Measurements from ENCODE around the gene POU2F1. TPM values are rescaled to one million over a fixed set of nuclear protein-coding genes. Genes with fewer than 3 reads are reported as not detected.

POU2F1 gene
- total RNA-seq, 1 experiment from 2014 or later, result 43.2 TPM

DNA sequence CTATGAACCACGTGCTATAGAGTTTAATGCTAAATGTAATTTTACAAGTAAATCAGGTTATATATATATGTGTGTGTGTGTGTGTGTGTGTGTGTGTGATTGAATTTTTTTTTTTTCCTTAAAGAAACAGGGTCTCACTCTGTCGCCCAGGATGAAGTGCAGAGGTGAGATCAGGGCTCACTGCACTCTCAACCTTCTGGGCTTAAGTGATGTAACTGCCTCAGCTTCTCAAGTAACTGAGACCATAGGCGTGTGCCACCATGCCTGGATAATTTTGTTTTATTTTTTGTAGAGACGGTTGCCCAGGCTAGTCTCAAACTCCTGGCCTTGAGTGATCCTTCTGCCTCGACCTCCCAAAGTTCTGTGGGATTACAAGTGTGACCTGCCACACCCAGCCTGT is 26.3 kb downstream of the POU2F1 start:
- H3K27me3 ChIP-seq (ENCODE audit: low read length), result no peaks in the 10 kb centered on the region
- H3K9ac ChIP-seq (ENCODE audit: low read length), result peak overlapping the region; percentile 54
- H4K20me1 ChIP-seq (ENCODE audit: insufficient read depth, low read depth, low read length), result no peaks in the 10 kb centered on the region
- no peaks in the 10 kb centered on the region for H3K9me2 ChIP-seq (replicated peaks; ENCODE audit: insufficient read depth, low read length)
- H3K36me3 ChIP-seq (ENCODE audit: insufficient read depth, low read length), result no peaks in the 10 kb centered on the region
- H3K27ac ChIP-seq (ENCODE audit: low read length), result peak overlapping the region; percentile 48
- peak overlapping the region; percentile 68 for H3K4me2 ChIP-seq (ENCODE audit: low read depth, low read length, poor library complexity, severe bottlenecking)
- H3K9me3 ChIP-seq (ENCODE audit: low read length), result peaks cover 3% of the 10 kb centered on the region; the same call in 1 of the 2 replicates
- peak overlapping the region; percentile 36 for H3K4me3 ChIP-seq (ENCODE audit: low read length)
- H2AFZ ChIP-seq (ENCODE audit: low read length), result peak overlapping the region; percentile 11; the same call in 1 of the 2 replicates
- DNase-seq, result peak; percentile 60
- peaks cover 50% of the 10 kb centered on the region for H3K4me1 ChIP-seq (ENCODE audit: low read length)
- H3K79me2 ChIP-seq (ENCODE audit: low read length), result peaks cover 39% of the 10 kb centered on the region

DNA sequence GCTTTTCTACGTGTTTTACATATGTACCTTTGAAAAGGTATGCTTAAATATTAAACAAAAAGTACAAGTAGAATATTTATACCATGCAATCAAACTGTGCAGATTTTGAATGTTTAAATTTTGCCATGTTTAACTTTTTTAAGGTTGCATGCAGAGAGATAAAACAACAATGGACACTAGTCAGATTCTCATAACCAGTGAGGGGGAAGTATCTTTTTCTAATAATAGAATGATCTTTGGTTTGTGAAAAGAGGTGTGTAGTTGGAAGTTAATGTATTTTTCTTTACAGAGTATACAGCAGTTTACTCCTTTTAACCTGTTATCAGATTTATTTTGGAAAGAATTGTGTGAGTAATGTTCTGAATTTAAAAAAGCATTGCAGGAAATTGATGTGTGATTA is 27.1 kb downstream of the POU2F1 start:
- Histone ChIP-seq H3K36me3 (ENCODE audit: insufficient read depth, low read length) (no peaks in the 10 kb centered on the region), H3K27me3 (ENCODE audit: low read length) (no peaks in the 10 kb centered on the region), H3K4me1 (ENCODE audit: low read length) (peaks cover 50% of the 10 kb centered on the region), H3K9me2 (replicated peaks; ENCODE audit: insufficient read depth, low read length) (no peaks in the 10 kb centered on the region), H3K9me3 (ENCODE audit: low read length) (peaks cover 3% of the 10 kb centered on the region; the same call in 1 of the 2 replicates), H3K27ac (ENCODE audit: low read length) (peak overlapping the region; percentile 48), H3K9ac (ENCODE audit: low read length) (peak overlapping the region; percentile 54), H3K4me2 (ENCODE audit: low read depth, low read length, poor library complexity, severe bottlenecking) (peak overlapping the region; percentile 68), H3K79me2 (ENCODE audit: low read length) (peaks cover 39% of the 10 kb centered on the region), H3K4me3 (ENCODE audit: low read length) (peak overlapping the region; percentile 36), H2AFZ (ENCODE audit: low read length) (no peak overlapping the region; the same call in 1 of the 2 replicates), H4K20me1 (ENCODE audit: insufficient read depth, low read depth, low read length) (no peaks in the 10 kb centered on the region)
- DNase-seq, result no peak

DNA sequence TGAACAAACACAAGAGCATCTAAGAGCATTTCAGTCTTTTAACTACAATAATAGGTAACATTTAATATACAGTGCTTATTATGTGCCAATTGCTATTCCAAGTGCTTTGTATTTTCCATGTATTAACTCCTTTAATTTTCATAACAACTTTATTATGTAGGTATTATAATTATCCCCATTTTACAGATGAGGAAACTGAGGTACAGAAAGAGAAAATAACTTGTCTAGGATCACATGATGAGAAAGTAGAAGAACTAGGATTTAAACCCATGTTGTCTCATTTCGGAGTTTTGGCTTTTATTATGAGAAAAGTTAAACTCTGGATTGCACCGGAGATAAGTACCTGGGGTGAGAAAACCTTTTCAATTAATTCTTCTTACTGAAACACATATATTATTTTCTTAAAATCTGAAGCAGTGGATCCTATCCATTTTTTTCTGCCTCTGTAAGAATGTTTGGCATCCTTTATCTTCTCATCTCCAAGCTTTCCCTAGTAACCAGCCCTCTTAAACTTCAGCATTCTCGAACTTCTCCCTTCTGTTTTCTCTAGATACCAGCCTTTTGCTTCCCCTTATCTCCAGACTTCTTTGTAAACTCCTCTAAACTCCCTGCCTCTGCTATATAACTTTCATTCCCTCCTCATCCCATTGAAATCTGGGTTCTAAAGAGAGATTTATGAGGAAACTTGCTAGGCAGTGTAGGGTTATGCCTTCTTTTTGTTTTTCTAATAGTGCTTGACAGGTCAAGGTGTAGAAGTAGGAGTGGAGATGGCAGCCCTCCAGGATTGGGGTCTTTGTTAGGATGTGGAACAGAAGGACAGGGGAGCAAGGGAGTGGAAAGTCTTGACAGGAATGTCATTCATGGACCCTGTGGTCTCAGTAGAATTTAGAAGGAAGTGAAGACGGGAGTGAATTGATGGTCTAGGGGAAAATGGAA is 28.3 kb downstream of the POU2F1 start:
- H3K79me2 ChIP-seq (ENCODE audit: low read length), result peaks cover 33% of the 10 kb centered on the region
- peak overlapping the region; percentile 48; the same call in 1 of the 2 replicates for H3K27ac ChIP-seq (ENCODE audit: low read length)
- no peak overlapping the region for H3K4me3 ChIP-seq (ENCODE audit: low read length)
- H3K36me3 ChIP-seq (ENCODE audit: insufficient read depth, low read length), result no peaks in the 10 kb centered on the region
- DNase-seq, result no peak
- peaks cover 50% of the 10 kb centered on the region for H3K4me1 ChIP-seq (ENCODE audit: low read length)
- H3K4me2 ChIP-seq (ENCODE audit: low read depth, low read length, poor library complexity, severe bottlenecking), result peak overlapping the region; percentile 68
- H3K9me2 ChIP-seq (replicated peaks; ENCODE audit: insufficient read depth, low read length), result no peaks in the 10 kb centered on the region
- H2AFZ ChIP-seq (ENCODE audit: low read length), result no peak overlapping the region
- no peaks in the 10 kb centered on the region for H4K20me1 ChIP-seq (ENCODE audit: insufficient read depth, low read depth, low read length)
- H3K9me3 ChIP-seq (ENCODE audit: low read length), result peaks cover under 1% of the 10 kb centered on the region; the same call in 1 of the 2 replicates
- no peaks in the 10 kb centered on the region for H3K27me3 ChIP-seq (ENCODE audit: low read length)
- H3K9ac ChIP-seq (ENCODE audit: low read length), result no peak overlapping the region

DNA sequence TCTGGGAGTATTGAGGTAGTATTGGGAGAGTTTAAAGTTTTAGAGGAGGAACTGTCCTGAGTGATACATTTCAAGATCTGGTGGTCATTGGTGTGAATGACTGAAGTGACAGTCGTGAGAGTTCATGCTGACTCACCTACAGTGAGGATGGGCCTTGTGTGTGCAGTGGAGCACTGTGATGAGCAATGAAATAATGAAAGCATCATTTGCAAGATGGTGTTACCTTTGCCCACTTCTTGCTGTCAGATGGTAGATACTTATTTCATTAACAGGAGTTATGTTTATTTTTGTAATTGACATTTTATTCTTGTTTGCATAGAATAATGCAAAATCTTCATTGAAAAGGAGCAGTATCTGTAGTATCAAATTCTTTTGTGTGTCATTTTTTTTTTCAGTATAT is 29.0 kb downstream of the POU2F1 start:
- Histone ChIP-seq H3K79me2 (ENCODE audit: low read length) (peaks cover 26% of the 10 kb centered on the region), H4K20me1 (ENCODE audit: insufficient read depth, low read depth, low read length) (no peaks in the 10 kb centered on the region), H3K9me3 (ENCODE audit: low read length) (no peaks in the 10 kb centered on the region)

DNA sequence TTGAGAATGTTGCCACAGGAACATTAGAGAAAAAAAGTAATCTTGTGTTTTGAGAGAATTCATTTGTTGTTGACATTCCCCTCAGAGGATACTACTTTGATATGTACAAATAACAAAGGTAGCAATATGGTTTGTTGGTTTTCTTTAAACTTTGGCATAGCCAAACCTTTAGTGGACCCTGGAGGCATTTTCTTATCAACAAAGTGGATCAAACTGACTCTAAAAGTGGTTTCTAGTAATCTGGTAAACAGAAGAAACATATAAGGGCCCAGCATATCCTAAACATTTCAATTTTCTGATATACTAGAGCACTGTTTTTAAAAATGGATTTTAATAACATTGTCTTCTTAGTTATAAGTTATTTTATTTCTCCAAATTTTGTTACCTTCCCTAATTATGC is 29.8 kb downstream of the POU2F1 start:
- Histone ChIP-seq H2AFZ (ENCODE audit: low read length) (no peak overlapping the region), H4K20me1 (ENCODE audit: insufficient read depth, low read depth, low read length) (no peaks in the 10 kb centered on the region), H3K79me2 (ENCODE audit: low read length) (peaks cover 24% of the 10 kb centered on the region), H3K9ac (ENCODE audit: low read length) (no peak overlapping the region), H3K9me2 (replicated peaks; ENCODE audit: insufficient read depth, low read length) (no peaks in the 10 kb centered on the region), H3K4me1 (ENCODE audit: low read length) (peaks cover 45% of the 10 kb centered on the region), H3K27me3 (ENCODE audit: low read length) (no peaks in the 10 kb centered on the region), H3K4me3 (ENCODE audit: low read length) (no peak overlapping the region), H3K27ac (ENCODE audit: low read length) (no peak overlapping the region), H3K9me3 (ENCODE audit: low read length) (no peaks in the 10 kb centered on the region), H3K4me2 (ENCODE audit: low read depth, low read length, poor library complexity, severe bottlenecking) (no peak overlapping the region), H3K36me3 (ENCODE audit: insufficient read depth, low read length) (no peaks in the 10 kb centered on the region)
- no peak for DNase-seq

More for the DNA sequence above, 29.0 kb downstream of the POU2F1 start:
- no peak overlapping the region for H2AFZ ChIP-seq (ENCODE audit: low read length)
- H3K4me1 ChIP-seq (ENCODE audit: low read length), result peaks cover 49% of the 10 kb centered on the region
- no peak overlapping the region for H3K4me3 ChIP-seq (ENCODE audit: low read length)
- H3K27ac ChIP-seq (ENCODE audit: low read length), result no peak overlapping the region
- no peaks in the 10 kb centered on the region for H3K27me3 ChIP-seq (ENCODE audit: low read length)
- H3K36me3 ChIP-seq (ENCODE audit: insufficient read depth, low read length), result no peaks in the 10 kb centered on the region
- no peak overlapping the region for H3K9ac ChIP-seq (ENCODE audit: low read length)
- no peaks in the 10 kb centered on the region for H3K9me2 ChIP-seq (replicated peaks; ENCODE audit: insufficient read depth, low read length)
- no peak for DNase-seq
- no peak overlapping the region for H3K4me2 ChIP-seq (ENCODE audit: low read depth, low read length, poor library complexity, severe bottlenecking)

DNA sequence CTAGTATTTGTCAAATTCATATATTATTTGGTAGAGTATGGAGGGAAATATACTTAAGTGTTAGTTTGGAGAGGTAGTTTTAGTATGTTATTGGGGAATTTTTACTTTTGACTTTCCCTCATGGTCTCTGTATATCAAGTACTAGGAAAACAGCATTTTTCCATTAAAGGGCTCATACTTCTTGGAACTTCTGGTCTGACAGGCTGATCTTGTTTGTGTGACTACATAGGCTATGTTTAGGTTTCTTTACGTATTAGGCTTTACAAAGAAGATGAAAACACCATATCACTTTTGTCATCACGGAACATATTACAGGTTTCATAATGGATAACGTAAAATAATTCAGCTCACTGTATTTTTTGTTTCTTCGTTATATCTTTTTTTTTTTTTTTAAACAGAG is 30.8 kb downstream of the POU2F1 start:
- Histone ChIP-seq H3K27ac (ENCODE audit: low read length) (no peak overlapping the region), H2AFZ (ENCODE audit: low read length) (no peak overlapping the region), H3K9me3 (ENCODE audit: low read length) (no peaks in the 10 kb centered on the region), H3K79me2 (ENCODE audit: low read length) (peaks cover 24% of the 10 kb centered on the region), H3K9me2 (replicated peaks; ENCODE audit: insufficient read depth, low read length) (no peaks in the 10 kb centered on the region), H3K4me3 (ENCODE audit: low read length) (no peak overlapping the region), H3K4me2 (ENCODE audit: low read depth, low read length, poor library complexity, severe bottlenecking) (no peak overlapping the region), H3K9ac (ENCODE audit: low read length) (no peak overlapping the region), H3K36me3 (ENCODE audit: insufficient read depth, low read length) (no peaks in the 10 kb centered on the region), H3K4me1 (ENCODE audit: low read length) (peaks cover 36% of the 10 kb centered on the region), H4K20me1 (ENCODE audit: insufficient read depth, low read depth, low read length) (no peaks in the 10 kb centered on the region), H3K27me3 (ENCODE audit: low read length) (no peaks in the 10 kb centered on the region)
- no peak for DNase-seq

DNA sequence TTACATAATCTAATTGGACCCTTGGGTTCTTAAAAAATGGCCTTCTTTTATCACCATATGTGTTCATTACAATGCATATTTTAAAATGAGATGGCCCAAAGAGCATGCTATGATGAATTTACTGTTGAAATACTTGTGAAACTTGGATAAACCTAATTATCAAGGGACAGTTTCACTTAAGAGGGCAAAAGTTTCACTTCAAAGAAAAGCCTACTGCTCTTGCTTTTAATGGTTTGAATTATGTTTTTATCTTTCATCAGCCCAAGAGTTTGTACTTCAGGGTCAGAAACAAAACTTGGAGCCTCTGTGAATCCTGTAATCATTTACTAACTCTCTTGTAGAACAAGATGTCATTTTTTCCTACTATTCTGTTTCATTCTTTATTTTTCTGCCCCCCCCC is 32.3 kb downstream of the POU2F1 start:
- Histone ChIP-seq H2AFZ (ENCODE audit: low read length) (no peak overlapping the region), H3K9me2 (replicated peaks; ENCODE audit: insufficient read depth, low read length) (no peaks in the 10 kb centered on the region), H3K79me2 (ENCODE audit: low read length) (peaks cover 14% of the 10 kb centered on the region), H3K27me3 (ENCODE audit: low read length) (no peaks in the 10 kb centered on the region), H3K9me3 (ENCODE audit: low read length) (no peaks in the 10 kb centered on the region), H3K27ac (ENCODE audit: low read length) (no peak overlapping the region), H4K20me1 (ENCODE audit: insufficient read depth, low read depth, low read length) (no peaks in the 10 kb centered on the region), H3K36me3 (ENCODE audit: insufficient read depth, low read length) (no peaks in the 10 kb centered on the region), H3K4me3 (ENCODE audit: low read length) (no peak overlapping the region), H3K4me1 (ENCODE audit: low read length) (peaks cover 21% of the 10 kb centered on the region), H3K4me2 (ENCODE audit: low read depth, low read length, poor library complexity, severe bottlenecking) (no peak overlapping the region), H3K9ac (ENCODE audit: low read length) (no peak overlapping the region)
- DNase-seq, result no peak

DNA sequence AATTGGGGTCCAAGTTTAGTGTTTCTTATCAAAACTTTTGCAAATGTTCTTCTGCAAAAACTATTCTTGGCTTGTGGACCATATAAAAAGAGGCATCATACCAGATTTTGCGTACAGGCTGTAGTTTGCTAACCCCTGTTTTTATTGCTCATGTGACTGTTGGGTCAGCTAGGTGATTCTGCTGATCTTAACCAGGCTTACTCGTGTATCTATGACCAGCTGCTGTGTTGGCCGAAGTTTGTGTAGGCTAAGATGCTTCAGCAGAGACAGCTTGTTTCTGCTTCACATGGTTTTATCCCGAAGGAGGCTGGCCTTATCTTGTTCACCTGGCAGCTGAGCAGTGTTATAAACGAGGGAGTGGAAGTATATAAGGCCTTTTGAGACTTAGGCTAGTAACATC is 38.2 kb downstream of the POU2F1 start:
- Histone ChIP-seq H3K9me2 (replicated peaks; ENCODE audit: insufficient read depth, low read length) (no peaks in the 10 kb centered on the region), H3K9ac (ENCODE audit: low read length) (peak overlapping the region; percentile 17; the same call in 1 of the 2 replicates), H3K4me3 (ENCODE audit: low read length) (no peak overlapping the region), H3K9me3 (ENCODE audit: low read length) (no peaks in the 10 kb centered on the region), H3K27ac (ENCODE audit: low read length) (peak overlapping the region; percentile 8; the same call in 1 of the 2 replicates), H3K79me2 (ENCODE audit: low read length) (peaks cover 42% of the 10 kb centered on the region), H3K27me3 (ENCODE audit: low read length) (no peaks in the 10 kb centered on the region), H3K4me1 (ENCODE audit: low read length) (peaks cover 54% of the 10 kb centered on the region), H4K20me1 (ENCODE audit: insufficient read depth, low read depth, low read length) (no peaks in the 10 kb centered on the region), H3K4me2 (ENCODE audit: low read depth, low read length, poor library complexity, severe bottlenecking) (peak overlapping the region; percentile 21), H2AFZ (ENCODE audit: low read length) (no peak overlapping the region), H3K36me3 (ENCODE audit: insufficient read depth, low read length) (no peaks in the 10 kb centered on the region)
- no peak for DNase-seq

Data from Karpas-422 (cell line).